GM12873 (cell line): Measurements from ENCODE around the gene RAD54L2.

ENCODE experiments used
- CTCF ChIP-seq: IDR thresholded peaks from 2 replicates; pipeline ENCODE4 v1.5.1; 2012; ENCODE audit warnings: low read depth, mild to moderate bottlenecking, moderate library complexity, low read length, control low read depth; ENCODE audit not compliant: insufficient read depth; ENCODE audit errors: missing control alignments

RAD54L2 gene

GRCh38 chr3:51508255-51508654 is 30.3 kb upstream of the RAD54L2 start:
- no peak for TF ChIP-seq CTCF

DNA sequence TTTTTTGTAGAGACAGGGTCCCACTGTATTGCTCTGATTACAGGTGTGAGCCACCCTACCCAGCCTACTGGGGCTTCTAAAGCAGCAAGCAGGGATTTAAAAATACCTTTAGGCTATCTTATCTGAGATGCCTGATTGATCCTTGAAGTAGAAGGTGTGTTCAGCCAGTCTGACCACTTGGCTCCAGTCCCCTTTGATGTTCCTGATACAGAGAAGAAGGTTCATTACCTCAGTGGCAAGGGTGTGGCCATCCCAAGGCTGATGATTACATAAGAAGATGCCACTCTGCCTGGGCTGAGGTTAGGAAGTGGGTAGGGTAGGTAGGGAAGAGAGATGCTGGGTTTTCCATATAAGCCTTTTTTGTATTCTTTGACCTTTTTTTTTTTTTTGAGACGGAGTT is 27.5 kb upstream of the RAD54L2 start:
- no peak for TF ChIP-seq CTCF

DNA sequence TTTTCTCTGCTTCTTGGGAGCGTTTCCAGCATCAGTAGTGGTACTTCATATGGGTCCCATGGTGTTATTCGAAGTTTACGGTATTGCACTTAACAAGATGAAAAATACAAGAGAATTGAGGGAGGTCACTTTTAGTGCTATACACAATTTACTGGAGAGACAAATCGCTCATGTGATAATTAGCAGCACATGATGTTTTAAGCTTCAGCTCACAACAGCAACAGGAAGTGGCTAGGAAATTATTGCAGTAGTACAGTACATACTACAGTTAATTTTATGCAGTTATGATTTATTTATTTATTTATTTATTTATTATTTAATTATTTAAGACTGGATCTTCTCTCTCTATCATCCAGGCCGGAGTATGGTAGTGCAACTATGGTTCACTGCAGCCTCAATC is 24.3 kb upstream of the RAD54L2 start:
- no peak for TF ChIP-seq CTCF

DNA sequence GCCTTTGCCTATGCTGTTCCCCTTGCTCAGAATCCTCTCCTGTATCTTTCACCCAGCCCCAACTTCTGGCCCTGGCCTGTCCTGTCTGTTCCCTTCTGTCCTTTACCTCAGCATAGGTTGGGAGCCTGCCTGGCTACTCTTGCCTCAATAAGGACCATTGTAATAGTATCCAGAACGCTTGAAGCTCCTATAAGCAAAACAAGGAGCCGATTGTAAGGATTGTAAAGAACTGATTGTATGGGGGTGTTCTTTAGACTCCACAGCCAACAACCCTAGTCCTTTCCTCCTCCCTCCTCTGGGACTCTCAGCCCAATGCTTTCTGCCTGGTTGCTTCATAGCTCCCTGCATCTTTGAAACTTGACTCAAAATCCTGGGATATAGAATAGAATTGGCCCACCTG is 18.7 kb upstream of the RAD54L2 start:
- no peak for TF ChIP-seq CTCF

- TF ChIP-seq CTCF = no peak
Observed at GRCh38 chr3:51522273-51522962, 16.1 kb upstream of the RAD54L2 start.

GRCh38 chr3:51530485-51530884 is 8.0 kb upstream of the RAD54L2 start:
- TF ChIP-seq CTCF = no peak

DNA sequence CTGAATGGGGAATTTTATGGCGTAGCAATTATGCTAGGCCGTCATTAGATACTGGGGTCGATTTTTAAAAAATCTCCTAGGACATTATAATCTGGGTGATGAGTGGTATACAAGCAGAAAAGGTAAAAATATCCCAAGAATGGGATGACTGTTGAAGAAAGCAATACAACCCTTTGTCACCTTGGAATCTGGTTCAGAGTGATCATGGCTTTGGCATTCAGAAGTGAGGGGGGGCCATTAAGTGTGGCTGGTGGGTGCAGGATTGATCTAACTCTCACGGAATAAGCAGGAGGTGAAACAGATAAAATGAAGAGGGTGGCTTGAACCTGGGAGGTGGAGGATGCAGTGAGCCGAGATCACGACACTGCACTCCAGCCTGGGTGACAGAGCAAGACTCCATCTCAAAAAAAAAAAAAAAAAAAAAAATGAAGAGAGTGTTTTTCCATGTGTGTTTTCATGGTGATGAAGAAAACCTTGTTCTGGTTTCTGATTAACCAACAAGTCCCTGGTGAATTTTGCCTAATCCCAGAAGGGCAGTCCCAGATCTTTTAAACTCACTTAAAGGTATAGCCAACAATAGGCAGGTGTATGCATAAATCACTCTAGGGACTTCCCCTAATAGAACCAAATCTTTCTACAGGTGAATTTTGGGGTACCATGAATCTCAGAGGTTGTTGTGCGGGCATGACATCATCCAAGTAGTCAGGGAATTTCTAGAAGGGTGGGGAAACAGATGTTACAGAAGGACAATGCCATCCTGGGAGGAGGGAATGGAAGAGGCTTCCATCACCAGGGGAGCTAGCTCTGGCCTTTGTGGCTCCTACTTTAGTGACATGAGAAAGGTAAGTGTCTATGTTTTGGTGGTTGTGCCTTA is 3.1 kb upstream of the RAD54L2 start:
- no peak for TF ChIP-seq CTCF
